ENCODE data around the gene ROR2. TPM values are rescaled to one million over a fixed set of nuclear protein-coding genes. Genes with fewer than 3 reads are reported as not detected.

ROR2 gene
- total and polyA plus RNA-seq, 2 of the 8 experiments (the other 6 are each of a cell fraction or from before 2014, with no cell fraction given) = 2.7 to 4.3 TPM

GRCh38 chr9:91710158-91710557 lies 239.9 kb downstream of the ROR2 start:
- H3K14ac ChIP-seq (ENCODE audit: insufficient read length) = no peak overlapping the region
- no peak overlapping the region for H4K91ac ChIP-seq (replicated peaks; ENCODE audit: insufficient read length, low read length)
- no peak overlapping the region for H3K4me3 ChIP-seq (ENCODE audit: extremely low read depth in 1 of 4, insufficient read depth in 2 of 4, low read depth in 3 of 4, low read length in 4 of 4)
- H3K27ac ChIP-seq (ENCODE audit: low read depth, low read length) = no peak overlapping the region
- H3K23ac ChIP-seq (ENCODE audit: insufficient read length) = no peak overlapping the region
- H4K8ac ChIP-seq (ENCODE audit: extremely low read depth, insufficient read depth, low read length) = no peak overlapping the region
- peaks cover 0 to 13% of the 10 kb centered on the region in 2 experiments for H4K20me1 ChIP-seq (replicated peaks in 1 of 2; ENCODE audit: control insufficient read depth in 1 of 2, insufficient read depth in 2 of 2, low read length in 2 of 2)
- H2BK120ac ChIP-seq (replicated peaks; ENCODE audit: low read depth, low read length) = no peak overlapping the region
- POLR2A ChIA-PET (ENCODE audit: partially characterized antibody) = interaction anchor here (0.6 kb wide), 1 partner anchor 25 kb away, joined by 6 read pairs; no protein-coding TSS in a partner anchor
- H3K4ac ChIP-seq (replicated peaks; ENCODE audit: insufficient read length, low read depth, low read length) = no peak overlapping the region
- H3K36me3 ChIP-seq (ENCODE audit: control insufficient read depth in 2 of 4, insufficient read depth in 4 of 4, low read length in 3 of 4) = no peaks in the 10 kb centered on the region
- H3K4me2 ChIP-seq (ENCODE audit: insufficient read depth in 1 of 2, low read depth in 2 of 2, low read length in 2 of 2) = no peak overlapping the region
- H3K4me1 ChIP-seq (replicated peaks in 1 of 4; ENCODE audit: control insufficient read depth in 3 of 4, insufficient read depth in 4 of 4, low read length in 3 of 4) = no peaks in the 10 kb centered on the region; a peak in 1 of 7 replicates
- no peaks in the 10 kb centered on the region for H3K79me2 ChIP-seq (ENCODE audit: control insufficient read depth in 1 of 2, insufficient read depth in 2 of 2, low read length in 2 of 2)
- H3K18ac ChIP-seq (ENCODE audit: extremely low read depth, low read length) = no peak overlapping the region
- H2BK12ac ChIP-seq (ENCODE audit: low read depth, low read length) = no peak overlapping the region
- no peak overlapping the region; the same call in 1 of the 2 replicates for H2AK5ac ChIP-seq (ENCODE audit: low read depth, low read length)
- no peak overlapping the region for H2AFZ ChIP-seq (ENCODE audit: low read length)
- H2BK20ac ChIP-seq (ENCODE audit: low read length) = no peak overlapping the region
- FAIRE-seq = no peak
- H4K5ac ChIP-seq (ENCODE audit: insufficient read length, low read depth, low read length) = no peak overlapping the region
- H3K79me1 ChIP-seq (ENCODE audit: low read depth, low read length) = no peaks in the 10 kb centered on the region; the same call in 1 of the 2 replicates
- DNase-seq (ENCODE audit: low read depth in 1 of 2, low spot score in 2 of 2) = no peak
- no peak overlapping the region for H2BK15ac ChIP-seq (ENCODE audit: low read length)
- WGBS, 2 experiments (ENCODE audit: extremely low coverage in 1 of 2, insufficient coverage in 1 of 2, insufficient read length in 1 of 2, insufficient replicate concordance in 2 of 2, low coverage in 1 of 2, low lambda C conversion rate in 2 of 2, missing lambda C conversion rate in 1 of 2) = 83% methylated on average over 8 of the region's 8 CpGs; no CpG with 5 or more reads in 1 of the 2 experiments
- H3K9me3 ChIP-seq (ENCODE audit: insufficient read depth in 2 of 2, low read depth in 1 of 2, low read length in 1 of 2) = peaks cover 0 to 4% of the 10 kb centered on the region in 2 experiments; a peak in 2 of 4 replicates
- H2BK5ac ChIP-seq (ENCODE audit: low read depth, low read length) = no peak overlapping the region
- H3K23me2 ChIP-seq (ENCODE audit: low read depth, low read length) = peaks cover 15% of the 10 kb centered on the region; the same call in 1 of the 2 replicates
- H3K56ac ChIP-seq (replicated peaks; ENCODE audit: insufficient read length, low read depth, low read length) = no peak overlapping the region
- no peaks in the 10 kb centered on the region for H3K27me3 ChIP-seq (replicated peaks in 1 of 4; ENCODE audit: control insufficient read depth in 3 of 4, extremely low read depth in 1 of 4, insufficient read depth in 3 of 4, low read length in 3 of 4)
- no peak overlapping the region for H3K9ac ChIP-seq (replicated peaks in 1 of 4; ENCODE audit: extremely low read depth in 1 of 4, low read depth in 3 of 4, low read length in 3 of 4)
- CTCF ChIA-PET (ENCODE audit: partially characterized antibody) = interaction anchor here (1.5 kb wide), 1 partner anchor 8 kb away, joined by 3 read pairs; no protein-coding TSS in a partner anchor
- no peak for TF ChIP-seq FOSL1 (IDR thresholded peaks at IDR 0.05; ENCODE audit: insufficient read depth, low read depth, low read length)
- no peak for TF ChIP-seq SIX5 (IDR thresholded peaks at IDR 0.05; ENCODE audit: low read depth, low read length)
- no peak for TF ChIP-seq EP300 (IDR thresholded peaks at IDR 0.05; ENCODE audit: borderline replicate concordance in 1 of 2, low read depth in 2 of 2, low read length in 2 of 2)
- no peak for TF ChIP-seq TBP (IDR thresholded peaks at IDR 0.05; ENCODE audit: low read depth, low read length)
- TF ChIP-seq SAP30 (IDR thresholded peaks at IDR 0.05; ENCODE audit: insufficient read depth, insufficient replicate concordance, low read length) = no peak
- no peak for TF ChIP-seq TEAD4 (IDR thresholded peaks at IDR 0.05; ENCODE audit: low read depth, low read length)

Data from H1 (cell line).